Right forelimb (tissue), 1 donor: ENCODE results near the gene FAM120B.

Experiments used
- DNase-seq: peaks from one replicate; pipeline ENCODE4 v3.0.0-alpha.2; 2018

Gene FAM120B

DNA sequence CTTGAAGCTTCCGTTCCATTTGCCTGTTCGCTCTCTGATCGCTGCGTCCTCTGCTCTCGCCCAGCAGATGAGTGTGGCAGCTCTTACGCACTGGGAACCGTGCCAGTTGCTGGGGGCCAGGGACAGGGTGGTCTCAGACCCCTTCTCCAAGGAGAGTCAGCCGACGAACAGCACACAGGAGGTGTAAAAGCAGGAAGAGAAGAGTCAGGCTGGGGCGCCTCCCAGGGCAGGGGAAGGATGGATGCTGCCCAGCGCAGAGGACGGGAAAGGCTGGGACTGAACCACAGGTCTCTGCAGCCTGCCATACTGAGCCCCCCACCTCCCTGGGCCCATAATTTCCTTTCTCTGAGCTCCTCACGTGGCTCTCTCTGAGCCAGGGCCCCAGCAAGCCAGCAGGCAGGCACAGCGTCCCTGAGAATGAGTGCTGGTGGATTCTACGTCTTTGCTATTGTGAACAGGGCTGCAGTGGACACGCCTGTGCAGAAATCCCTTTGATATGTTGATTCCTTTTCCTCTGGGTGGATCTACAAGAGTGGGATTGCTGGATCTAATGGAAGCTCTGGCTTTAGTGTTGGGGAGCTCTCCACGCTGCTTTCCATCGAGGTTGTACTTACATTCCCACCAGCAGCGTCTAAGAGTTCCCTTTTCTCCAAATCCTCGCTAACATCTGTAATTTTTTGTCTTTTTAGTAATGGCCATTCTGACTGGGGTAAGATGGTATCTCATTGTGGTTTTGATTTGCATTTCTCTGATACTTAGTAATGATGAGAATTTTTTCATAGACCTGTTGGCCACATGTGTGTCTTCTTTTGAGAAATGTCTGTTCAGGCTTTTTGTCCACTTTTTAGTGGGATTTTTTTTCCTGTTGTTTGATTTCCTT lies 142.4 kb downstream of the FAM120B start:
- DNase-seq: no peak

GRCh38 chr6:170449835-170450753 lies 143.5 kb downstream of the FAM120B start:
- DNase-seq: no peak

- DNase-seq: no peak
Observed at GRCh38 chr6:170450916-170451761, 144.6 kb downstream of the FAM120B start.

DNA sequence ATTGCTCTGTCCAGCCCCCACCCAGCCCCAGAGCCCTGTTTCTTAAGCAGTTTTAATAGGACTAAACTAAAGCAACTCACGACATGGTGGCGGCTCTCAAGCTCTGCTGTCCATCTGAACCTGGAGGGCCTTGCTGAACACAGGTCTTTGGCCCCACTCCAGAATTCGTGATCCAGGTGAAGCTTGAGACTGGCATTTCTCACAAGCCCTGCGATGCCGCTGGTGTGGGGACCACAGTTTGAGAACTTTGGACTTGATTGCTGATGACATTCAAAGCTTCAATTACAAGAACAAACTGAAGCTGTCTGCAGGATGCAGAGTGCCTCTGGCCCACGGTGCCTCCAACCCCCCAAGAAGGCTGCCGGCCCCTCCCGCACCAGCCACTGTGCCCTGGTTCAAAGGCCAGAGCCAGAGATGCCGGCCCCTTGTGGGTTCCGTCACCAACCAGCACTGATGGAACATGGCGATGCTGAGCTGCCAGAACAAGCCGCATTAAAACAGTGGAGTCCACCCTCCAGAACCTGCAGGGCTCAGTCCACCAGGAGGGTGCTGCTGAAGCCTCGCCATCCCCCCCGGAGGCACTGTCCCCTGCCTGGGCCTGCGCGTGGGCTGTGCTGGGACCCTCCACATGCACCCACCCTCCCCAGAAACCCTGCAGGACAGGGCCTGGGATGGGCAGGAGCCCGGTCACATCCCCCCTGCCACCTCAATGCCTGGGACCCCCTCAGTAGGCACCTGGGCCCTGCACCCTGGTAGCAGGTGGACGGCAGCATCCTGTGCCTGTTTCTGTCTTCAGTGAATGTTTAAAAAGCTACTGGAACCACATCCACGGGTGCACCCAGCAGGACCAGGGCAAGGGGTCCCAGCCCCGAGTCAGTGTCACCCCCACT lies 145.4 kb downstream of the FAM120B start:
- no peak for DNase-seq

- DNase-seq: no peak
Observed at GRCh38 chr6:170452767-170453545, 146.4 kb downstream of the FAM120B start.

DNA sequence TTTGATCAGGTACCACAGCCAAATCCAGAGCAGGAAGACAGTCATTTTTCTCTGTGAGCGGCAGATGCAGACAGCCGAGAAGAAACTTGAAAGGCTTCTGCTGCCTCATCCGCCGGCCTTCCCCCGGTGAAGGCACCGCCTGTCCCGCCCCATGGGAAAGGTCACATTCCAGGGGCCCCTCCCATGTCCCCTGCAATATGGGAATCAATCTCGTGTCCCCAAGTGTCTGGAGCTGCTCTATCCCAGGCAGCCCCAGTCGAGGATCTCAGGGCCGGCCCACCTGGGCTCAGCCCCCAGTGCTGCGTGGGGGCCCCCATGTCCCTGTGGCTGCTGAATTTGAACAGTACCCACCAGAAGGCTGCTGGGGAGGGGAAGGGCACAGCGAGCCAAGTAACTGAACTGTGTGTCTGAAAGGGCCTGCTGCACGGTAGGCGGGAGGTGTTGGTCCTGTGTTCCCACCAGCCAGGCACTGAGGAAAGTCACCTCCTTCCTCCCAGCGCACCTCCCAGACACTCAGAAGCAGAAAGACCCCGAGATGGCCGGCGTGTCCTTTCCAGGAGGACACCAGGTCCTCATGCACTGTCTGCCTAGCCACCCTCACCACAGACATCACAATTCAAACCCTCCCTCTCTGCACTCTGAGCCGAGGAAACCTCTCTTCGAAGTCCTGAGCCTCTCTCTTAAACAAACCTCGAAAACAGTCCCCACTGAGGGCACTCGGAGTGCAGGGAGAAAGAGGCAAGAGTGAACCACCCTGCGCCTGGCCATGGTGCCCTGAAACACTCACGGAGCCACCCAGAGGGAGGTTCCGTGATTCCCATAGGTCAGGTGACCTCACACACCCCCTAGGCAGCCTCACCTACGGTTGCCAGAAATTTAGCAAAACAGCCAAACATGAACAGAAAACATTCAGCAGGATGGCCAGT lies 147.3 kb downstream of the FAM120B start:
- no peak for DNase-seq

GRCh38 chr6:170454512-170455285 lies 148.1 kb downstream of the FAM120B start:
- DNase-seq: no peak

DNA sequence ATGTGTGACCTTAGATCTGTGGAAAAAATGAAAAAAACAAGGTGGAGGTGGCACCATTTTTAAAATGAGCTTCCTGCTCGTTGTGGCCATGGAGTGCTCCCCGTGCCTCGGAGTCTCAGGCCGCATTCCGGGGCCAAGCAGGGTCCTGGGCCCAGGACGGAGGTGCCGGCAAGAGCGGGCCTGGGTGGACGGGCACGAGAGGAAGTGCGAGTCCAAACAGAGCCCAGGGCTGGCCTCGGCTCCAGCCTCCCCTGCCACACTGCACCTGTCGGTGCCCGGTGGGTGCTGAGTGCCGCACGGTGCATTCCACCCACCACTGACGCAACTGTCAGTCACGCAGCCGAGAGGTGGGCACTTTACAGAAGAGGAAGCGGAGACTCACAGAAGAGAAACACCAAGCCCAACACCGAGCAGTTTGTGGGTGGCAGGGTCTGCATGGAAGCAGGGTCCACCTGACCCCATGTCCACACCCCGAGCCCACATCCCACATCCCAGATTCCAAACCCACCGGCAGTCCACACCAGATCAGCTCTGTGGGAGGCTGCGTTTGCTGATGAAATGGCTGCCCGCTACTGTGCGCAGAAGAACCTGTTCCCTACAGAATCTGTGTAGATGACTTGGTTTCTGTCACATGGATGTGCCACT lies 148.9 kb downstream of the FAM120B start:
- DNase-seq: no peak

DNA sequence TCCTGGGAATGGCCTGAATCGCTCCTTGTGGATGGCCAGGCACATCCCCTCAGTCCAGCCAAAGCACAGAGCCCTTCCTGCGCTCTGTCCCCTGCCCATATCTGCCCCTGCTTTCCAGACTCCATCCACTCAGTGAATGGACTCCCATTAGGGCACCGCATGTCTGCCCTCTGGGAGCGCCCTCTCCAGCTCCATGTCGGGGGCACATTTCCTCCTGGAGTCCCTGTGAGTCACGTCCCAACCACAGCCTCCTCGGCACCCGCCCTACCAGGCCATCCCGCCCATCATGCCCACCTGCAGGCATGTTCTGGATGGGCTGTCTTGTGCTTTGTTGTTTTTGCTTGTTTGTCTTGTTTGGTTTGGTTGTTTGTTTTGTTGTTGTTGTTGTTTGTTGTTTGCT lies 149.8 kb downstream of the FAM120B start:
- no peak for DNase-seq
